Activated naive CD4-positive, alpha-beta T cell (primary cell): ENCODE results near the gene GSC.
"Not testable (repeated sequence)": the region's sequence is repeated elsewhere in the genome, so short reads cannot be mapped to it uniquely, and the experiment has no call there.

ENCODE experiments used
- DNase-seq, 4 experiments: peaks; one replicate each; lab custom pipeline; 2025; lab: John Stamatoyannopoulos, UW

GSC gene

GRCh38 chr14:94769391-94770250, at the start of gene GSC:
Gene GSC (minus strand): TSS chr14:94770113. CDS start chr14:94770015, 98 bp downstream.
- DNase-seq, result no peak

GRCh38 chr14:94819531-94819930, 49.6 kb upstream of the GSC start:
- no peak for DNase-seq

GRCh38 chr14:94816113-94816512, 46.2 kb upstream of the GSC start:
- no peak for DNase-seq

GRCh38 chr14:94805680-94806288, 35.9 kb upstream of the GSC start:
- no peak for DNase-seq

- DNase-seq, result no peak
Observed at GRCh38 chr14:94801225-94801624, 31.3 kb upstream of the GSC start.

- not testable (repeated sequence) for DNase-seq
Observed at GRCh38 chr14:94800764-94801163, 30.9 kb upstream of the GSC start.

GRCh38 chr14:94797887-94798286, 28.0 kb upstream of the GSC start:
- DNase-seq, result no peak

GRCh38 chr14:94796278-94796677, 26.4 kb upstream of the GSC start:
- no peak for DNase-seq

GRCh38 chr14:94795372-94795771, 25.5 kb upstream of the GSC start:
- no peak for DNase-seq

- DNase-seq, result no peak
Observed at GRCh38 chr14:94793901-94794300, 24.0 kb upstream of the GSC start.

- no peak for DNase-seq
Observed at GRCh38 chr14:94787655-94788054, 17.7 kb upstream of the GSC start.

- no peak for DNase-seq
Observed at GRCh38 chr14:94787092-94787491, 17.2 kb upstream of the GSC start.

GRCh38 chr14:94780536-94781399, 10.9 kb upstream of the GSC start:
- no peak for DNase-seq

- no peak for DNase-seq
Observed at GRCh38 chr14:94779713-94780112, 9.8 kb upstream of the GSC start.

GRCh38 chr14:94775871-94776210, 5.9 kb upstream of the GSC start:
- no peak for DNase-seq

GRCh38 chr14:94775091-94775870, 5.4 kb upstream of the GSC start:
- DNase-seq, result no peak

GRCh38 chr14:94774344-94775090, 4.6 kb upstream of the GSC start:
- no peak for DNase-seq

GRCh38 chr14:94773655-94774343, 3.9 kb upstream of the GSC start:
- no peak for DNase-seq

- no peak for DNase-seq
Observed at GRCh38 chr14:94773061-94773648, 3.2 kb upstream of the GSC start.

- no peak for DNase-seq
Observed at GRCh38 chr14:94772548-94772947, 2.6 kb upstream of the GSC start.
